GM12864 (cell line): Measurements from ENCODE around the gene SYS1.
"Not testable (repeated sequence)": the region's sequence is repeated elsewhere in the genome, so short reads cannot be mapped to it uniquely, and the experiment has no call there.

Source experiments
- DNase-seq: peaks from one replicate; pipeline ENCODE4 v3.0.0-alpha.2; 2011; ENCODE audit warnings: low read depth
- H3K4me3 ChIP-seq: 2 replicates; pipeline ENCODE4 v1.5.1; 2011; ENCODE audit warnings: mild to moderate bottlenecking, low read depth, low read length, control low read depth
- TF ChIP-seq, protein P1 (sequence below): IDR thresholded peaks from 2 replicates; pipeline ENCODE4 v1.5.1; 2011; ENCODE audit warnings: low read depth, mild to moderate bottlenecking, moderate library complexity, low read length, control low read depth, inconsistent platforms; ENCODE audit errors: missing control alignments

The SYS1 gene

GRCh38 chr20:45347936-45348778 is 14.8 kb upstream of the SYS1 start, which contains the start of gene SDC4:
TSS of gene SDC4 (minus strand) at chr20:45348424. CDS start at chr20:45348384, 40 bp downstream.
- peak within 1 kb of the TSS; percentile 22 for H3K4me3 ChIP-seq
- TF ChIP-seq, protein P1, sequence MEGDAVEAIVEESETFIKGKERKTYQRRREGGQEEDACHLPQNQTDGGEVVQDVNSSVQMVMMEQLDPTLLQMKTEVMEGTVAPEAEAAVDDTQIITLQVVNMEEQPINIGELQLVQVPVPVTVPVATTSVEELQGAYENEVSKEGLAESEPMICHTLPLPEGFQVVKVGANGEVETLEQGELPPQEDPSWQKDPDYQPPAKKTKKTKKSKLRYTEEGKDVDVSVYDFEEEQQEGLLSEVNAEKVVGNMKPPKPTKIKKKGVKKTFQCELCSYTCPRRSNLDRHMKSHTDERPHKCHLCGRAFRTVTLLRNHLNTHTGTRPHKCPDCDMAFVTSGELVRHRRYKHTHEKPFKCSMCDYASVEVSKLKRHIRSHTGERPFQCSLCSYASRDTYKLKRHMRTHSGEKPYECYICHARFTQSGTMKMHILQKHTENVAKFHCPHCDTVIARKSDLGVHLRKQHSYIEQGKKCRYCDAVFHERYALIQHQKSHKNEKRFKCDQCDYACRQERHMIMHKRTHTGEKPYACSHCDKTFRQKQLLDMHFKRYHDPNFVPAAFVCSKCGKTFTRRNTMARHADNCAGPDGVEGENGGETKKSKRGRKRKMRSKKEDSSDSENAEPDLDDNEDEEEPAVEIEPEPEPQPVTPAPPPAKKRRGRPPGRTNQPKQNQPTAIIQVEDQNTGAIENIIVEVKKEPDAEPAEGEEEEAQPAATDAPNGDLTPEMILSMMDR: no peak
- no peak for DNase-seq

- no peak overlapping the region for H3K4me3 ChIP-seq
- TF ChIP-seq, protein P1: no peak
- no peak for DNase-seq
These were observed 12.7 kb upstream of the SYS1 start for GRCh38 chr20:45350217-45350616.

- DNase-seq: not testable (repeated sequence)
These were observed 12.2 kb upstream of the SYS1 start for GRCh38 chr20:45350795-45351194.

DNA sequence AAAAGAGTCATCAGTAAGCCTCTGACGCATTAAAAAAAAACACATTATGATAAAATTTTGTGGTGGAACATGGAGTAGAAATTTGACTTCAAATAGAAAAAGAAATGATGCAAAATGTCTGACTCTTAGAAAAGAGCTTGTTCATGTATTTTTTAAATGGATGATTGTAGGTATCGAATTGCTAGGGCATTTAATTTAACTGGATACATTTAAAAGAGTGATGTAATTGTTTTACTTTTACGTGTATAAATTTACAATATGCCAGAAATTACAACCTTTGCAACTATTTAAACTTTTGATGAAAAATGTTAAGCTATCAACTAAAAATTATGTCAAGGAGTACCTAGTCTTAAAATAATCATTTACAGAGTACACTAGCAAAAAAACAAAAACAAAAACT is 10.2 kb upstream of the SYS1 start:
- TF ChIP-seq, protein P1: no peak
- no peak for DNase-seq

More at GRCh38 chr20:45350795-45351194, 12.2 kb upstream of the SYS1 start:
- H3K4me3 ChIP-seq: not testable (repeated sequence)

GRCh38 chr20:45353746-45354145 is 9.2 kb upstream of the SYS1 start:
- TF ChIP-seq, protein P1: no peak
- no peak for DNase-seq
- no peak overlapping the region for H3K4me3 ChIP-seq

More for the DNA sequence above, 10.2 kb upstream of the SYS1 start:
- H3K4me3 ChIP-seq: no peak overlapping the region

DNA sequence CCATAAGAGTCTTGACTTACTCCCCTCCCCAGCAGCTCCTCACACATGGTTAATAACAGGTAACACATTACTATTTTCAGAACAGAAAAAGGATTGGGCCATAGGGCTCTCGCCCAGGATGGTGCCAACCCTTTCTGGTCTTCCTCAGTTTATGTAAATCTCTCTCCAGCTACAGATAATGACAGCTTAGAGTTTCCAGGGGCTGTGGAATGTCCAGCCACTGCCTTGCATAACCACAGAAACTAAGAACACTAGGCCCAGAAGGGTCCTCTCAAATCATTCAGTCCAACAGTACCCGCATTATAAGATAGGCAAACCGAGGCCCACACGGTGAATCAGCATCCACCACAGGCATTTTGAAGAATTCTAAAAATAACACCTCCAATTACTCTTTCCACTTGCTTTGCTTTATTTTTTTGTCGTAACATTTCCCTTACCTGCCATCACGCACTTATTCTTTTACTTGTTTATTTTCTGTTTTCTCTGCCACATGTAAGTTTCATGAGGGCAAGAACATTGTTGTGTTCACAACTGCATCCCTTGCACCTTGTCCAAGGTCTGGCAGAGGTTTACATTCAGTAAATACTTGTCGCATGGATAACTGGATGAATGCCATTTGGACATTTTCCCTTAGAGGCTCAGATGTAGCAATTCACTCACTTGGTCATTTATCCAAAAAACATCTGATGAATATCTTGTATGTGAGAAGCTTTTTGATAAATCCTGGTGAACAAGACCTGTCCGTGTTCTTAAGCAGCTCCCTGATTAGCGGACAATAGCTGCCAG is 8.3 kb upstream of the SYS1 start:
- no peak for DNase-seq
- H3K4me3 ChIP-seq: no peak overlapping the region
- TF ChIP-seq, protein P1: no peak

GRCh38 chr20:45355209-45356084 is 7.5 kb upstream of the SYS1 start:
- TF ChIP-seq, protein P1: no peak
- DNase-seq: no peak
- H3K4me3 ChIP-seq: no peak overlapping the region
